GM12891 (cell line): ENCODE data around the gene THOP1.

ENCODE experiments used
- POLR2A ChIP-seq: IDR thresholded peaks from 2 replicates; pipeline ENCODE4 v1.6.1; 2011; ENCODE audit warnings: low read depth, low read length, control low read depth
- POLR2AphosphoS5 ChIP-seq: IDR thresholded peaks from 2 replicates; pipeline ENCODE4 v1.6.1; 2011; ENCODE audit warnings: low read depth, low read length, control low read depth
- TAF1 ChIP-seq: IDR thresholded peaks from 2 replicates; pipeline ENCODE4 v1.6.1; 2011; ENCODE audit warnings: low read depth, low read length, control low read depth

DNA sequence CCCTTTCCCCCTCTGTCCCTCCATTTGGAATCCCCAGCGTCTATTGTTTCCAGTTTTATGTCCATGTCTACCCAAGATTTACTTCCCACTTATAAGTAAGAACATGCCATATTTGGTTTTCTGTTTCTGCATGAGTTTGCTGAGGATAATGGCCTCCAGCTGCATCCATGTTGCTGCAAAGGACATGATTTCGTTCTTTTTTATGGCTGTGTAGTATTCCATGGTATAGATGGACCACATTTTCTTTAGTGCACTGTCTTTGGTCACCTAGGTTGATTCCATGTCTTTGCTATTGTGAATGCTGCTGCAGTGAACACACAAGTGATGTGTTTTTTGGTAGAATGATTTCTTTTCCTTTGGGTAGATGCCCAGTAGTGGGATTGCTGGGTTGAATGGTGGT lies 59.8 kb downstream of the THOP1 start:
- TF ChIP-seq TAF1, result no peak
- no peak for TF ChIP-seq POLR2AphosphoS5
- TF ChIP-seq POLR2A, result no peak
